KG1 (cell line): ENCODE results near the gene KDM2A.
A peak's percentile ranks its signal among the peaks of the same experiment; 100 is the strongest.

Source experiments
- DNase-seq: peaks from one replicate; lab custom pipeline; 2025; lab: John Stamatoyannopoulos, UW

Gene KDM2A

DNA sequence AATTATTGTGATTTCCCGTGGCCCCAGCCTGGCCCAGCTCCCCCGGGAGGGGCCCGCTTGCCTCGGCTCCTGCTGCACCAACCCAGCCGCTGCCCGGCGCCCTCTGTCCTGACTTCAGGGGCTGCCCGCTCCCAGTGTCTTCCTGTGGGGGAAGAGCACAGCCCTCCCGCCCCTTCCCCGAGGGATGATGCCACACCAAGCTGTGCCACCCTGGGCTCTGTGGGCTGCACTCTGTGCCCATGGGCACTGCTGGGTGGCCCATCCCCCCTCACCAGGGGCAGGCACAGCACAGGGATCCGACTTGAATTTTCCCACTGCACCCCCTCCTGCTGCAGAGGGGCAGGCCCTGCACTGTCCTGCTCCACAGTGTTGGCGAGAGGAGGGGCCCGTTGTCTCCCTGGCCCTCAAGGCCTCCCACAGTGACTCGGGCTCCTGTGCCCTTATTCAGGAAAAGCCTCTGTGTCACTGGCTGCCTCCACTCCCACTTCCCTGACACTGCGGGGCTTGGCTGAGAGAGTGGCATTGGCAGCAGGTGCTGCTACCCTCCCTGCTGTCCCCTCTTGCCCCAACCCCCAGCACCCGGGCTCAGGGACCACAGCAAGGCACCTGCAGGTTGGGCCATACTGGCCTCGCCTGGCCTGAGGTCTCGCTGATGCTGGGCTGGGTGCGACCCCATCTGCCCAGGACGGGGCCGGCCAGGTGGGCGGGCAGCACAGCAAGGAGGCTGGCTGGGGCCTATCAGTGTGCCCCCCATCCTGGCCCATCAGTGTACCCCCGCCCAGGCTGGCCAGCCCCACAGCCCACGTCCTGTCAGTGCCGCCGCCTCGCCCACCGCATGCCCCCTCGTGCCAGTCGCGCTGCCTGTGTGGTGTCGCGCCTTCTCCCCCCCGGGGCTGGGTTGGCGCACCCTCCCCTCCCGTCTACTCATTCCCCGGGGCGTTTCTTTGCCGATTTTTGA is 166.8 kb downstream of the KDM2A start:
- no peak for DNase-seq

DNA sequence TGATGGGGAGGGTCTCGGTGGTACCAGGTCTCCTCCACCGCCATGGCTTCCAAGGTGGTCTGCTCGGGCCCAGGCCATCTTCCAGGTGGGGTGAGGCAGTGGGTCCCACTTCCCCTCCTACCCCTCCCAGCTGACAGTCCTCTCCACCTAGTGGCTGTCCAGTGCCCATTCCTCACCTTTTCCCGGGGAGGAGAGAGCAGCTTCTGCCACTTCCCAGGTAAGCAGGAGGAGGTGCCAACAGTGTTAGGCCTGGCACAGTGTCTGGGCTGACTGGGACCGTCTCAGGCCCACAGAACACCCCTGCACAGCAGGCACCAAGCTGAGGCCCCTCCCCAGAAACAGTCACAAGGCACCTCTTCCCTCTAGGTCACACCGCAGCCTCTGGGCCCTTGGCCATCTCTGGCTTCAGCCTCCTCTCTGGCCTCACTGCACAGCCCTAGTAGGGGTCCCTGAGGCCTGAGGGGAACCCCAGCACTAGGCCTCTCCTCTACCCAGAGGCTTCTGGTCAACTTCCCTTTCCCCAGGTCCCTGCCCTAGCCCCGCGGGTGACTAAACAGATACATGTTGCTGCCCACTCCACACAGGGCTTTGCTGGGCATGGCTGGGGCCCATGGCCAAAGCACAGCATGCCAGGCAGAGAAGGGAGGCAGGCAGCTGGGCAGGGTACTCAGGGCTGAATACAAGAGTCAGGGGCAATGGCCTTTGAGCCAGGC is 167.7 kb downstream of the KDM2A start:
- peak; percentile 71 for DNase-seq

DNA sequence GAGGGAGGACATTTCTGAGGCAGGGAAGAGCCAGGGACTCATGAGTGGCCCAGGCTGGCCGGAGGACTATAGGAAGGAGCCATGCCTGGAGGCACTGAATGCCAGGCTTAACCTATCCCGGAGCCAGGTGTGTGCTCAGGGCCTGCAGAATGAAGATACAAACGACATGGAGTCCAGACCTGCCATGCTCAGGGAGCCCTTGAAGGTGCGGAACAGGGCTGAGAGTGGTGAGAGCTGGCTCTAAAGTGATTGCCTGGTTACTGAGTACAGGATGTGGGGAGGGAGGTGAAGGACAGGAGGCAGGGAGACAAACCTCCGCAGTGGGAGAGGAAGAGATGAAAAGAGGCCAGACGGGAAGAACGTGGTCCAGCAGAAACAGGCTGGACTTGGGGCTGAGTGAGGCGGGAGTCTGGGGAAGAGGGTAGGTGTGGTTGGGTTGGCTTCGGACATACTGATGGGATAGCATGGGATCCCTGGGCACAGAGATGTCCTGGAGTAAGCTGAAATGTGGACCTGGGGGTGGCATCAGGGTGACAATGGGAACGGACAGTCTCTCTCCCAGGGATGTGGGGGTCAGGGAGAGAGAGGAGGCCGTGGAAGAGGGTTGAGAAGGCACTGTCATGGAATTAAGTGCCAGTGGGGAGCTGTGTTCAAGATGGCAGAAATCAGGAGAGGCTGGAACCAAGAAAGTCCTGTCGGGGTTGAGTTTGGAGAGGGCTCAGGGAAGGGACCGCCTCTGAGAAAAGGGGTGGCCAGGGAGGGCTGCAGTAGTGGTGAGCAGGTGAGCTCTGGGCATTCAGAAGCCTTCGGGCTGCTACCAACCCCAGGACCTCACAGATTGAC is 168.5 kb downstream of the KDM2A start:
- no peak for DNase-seq

DNA sequence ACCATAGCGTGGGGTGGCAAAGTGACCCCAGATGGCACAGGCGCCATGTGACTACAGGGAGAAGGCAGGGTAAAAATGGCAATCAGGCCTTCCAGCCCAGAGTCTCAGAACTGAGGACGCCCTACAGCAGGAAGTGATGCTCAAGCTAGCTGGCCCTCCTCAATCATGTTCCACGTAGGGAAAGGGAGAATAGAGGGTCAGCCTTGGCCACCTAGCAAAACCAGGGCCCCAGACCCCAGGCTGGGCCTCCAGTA is 169.1 kb downstream of the KDM2A start:
- peak; percentile 93 for DNase-seq

DNA sequence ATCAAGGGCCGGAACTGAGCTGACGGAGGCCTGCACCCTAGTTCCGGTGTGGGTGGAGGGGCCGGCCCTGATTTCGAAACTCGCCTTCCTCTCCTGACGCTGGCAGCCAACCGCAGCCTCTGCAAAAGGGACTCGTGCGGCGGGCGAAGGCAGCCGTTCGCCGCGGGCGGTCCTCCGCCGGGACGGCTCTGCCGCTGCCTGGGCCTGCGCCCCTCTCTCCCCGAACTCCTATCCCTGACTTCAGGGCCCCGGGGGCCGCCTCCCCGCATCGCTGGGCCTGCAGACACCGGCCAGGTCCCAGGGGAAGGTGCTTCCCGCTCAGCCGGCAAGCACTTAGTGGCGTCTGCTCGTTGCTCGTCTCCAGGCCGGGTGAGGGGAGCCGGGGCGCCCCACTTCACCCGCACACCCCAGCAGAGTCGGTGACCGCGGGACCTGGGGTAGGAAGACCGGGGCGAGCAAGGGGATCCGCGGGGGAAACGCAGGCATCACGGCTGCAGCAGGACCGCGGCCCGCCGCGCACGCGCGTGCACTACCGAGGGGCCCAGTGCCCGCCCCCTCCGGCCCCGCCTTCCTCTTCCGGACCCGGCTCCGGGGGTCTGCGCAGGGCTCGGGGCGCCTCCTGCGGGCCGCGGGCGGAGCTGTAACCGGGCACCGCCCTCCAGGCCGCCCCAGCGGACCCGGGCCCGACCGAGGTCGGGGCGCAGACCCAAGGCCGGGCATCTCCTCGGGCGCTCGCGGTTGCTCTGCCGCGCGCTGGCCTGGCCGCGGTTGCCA is 169.6 kb downstream of the KDM2A start:
- peak; percentile 90 for DNase-seq

DNA sequence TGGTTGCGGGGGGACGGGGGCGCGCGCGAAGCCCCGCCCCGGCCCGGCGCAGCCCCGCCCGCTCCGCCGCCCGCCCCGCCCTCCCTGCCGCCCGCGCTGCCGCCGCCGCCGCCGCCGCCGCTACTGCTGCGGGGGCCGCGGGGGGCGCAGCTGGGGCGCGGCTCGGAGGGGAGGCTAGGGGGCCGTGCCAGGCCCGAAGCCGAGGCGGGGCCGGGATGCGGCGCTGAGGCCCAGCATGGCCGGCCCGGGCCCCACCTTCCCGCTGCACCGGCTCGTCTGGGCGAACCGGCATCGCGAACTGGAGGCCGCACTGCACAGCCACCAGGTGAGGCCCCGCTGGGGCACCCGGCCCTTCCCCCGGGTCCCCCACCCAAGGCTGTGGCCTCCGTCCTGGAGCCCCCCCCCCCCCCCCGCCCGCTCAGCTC is 170.2 kb downstream of the KDM2A start, which contains the start of gene ANKRD13D:
TSS of gene ANKRD13D (plus strand) at position 78 of the 425 bp plus-strand sequence. CDS start at position 236, 158 bp downstream.
- no peak for DNase-seq

DNA sequence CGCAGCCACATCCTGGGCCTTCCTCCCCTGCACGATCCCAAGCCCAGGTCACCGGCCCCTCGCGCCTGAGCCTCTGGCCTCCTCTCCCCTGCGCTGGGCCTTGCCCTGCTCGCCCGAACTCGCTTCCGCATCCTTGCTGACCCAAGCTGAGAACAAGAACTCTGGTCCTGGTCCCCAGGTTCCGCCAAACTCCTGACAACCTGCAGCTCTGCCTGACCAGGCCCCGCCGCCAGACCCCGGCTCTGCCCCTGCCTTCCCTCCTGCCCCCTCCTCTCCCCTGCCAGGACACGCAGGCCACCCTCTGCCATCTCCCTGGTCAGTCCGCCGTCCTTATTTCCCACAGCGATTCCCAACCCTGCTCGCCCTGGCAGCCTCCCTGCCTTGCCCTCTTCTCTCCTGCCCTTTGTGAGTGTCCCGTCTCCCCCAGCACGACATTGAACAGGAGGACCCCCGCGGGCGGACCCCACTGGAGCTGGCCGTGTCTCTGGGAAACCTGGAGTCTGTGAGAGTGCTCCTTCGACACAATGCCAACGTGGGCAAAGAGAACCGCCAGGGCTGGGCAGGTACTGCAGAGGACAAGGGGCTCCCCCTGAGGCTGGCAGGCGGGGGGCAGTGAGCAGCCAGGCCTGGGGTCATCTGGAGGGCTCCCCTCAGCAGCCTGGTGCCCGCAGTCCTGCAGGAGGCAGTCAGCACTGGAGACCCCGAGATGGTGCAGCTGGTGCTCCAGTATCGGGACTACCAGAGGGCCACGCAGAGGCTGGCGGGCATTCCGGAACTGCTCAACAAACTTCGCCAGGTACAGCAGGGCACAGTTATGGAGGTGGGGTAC is 170.8 kb downstream of the KDM2A start:
- no peak for DNase-seq

DNA sequence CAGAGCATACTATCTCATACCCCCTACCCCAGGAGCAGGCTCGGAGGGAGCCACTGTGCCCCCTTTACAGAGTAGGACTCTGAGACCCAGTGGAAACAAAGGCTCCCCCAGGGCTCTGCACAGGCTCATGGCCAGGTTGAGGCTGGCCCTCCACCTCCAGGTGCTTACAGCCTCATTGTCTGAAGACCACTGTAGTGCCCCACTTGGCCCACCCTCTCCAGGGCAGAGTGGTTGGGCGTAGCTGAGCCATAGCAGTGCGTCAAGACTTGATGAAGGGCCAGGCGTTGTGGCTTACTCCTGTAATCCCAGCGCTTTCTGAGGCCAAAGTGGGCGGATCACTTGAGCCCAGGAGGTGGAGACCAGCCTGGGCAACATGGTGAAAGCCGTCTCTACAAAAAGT is 171.7 kb downstream of the KDM2A start:
- DNase-seq: no peak

DNA sequence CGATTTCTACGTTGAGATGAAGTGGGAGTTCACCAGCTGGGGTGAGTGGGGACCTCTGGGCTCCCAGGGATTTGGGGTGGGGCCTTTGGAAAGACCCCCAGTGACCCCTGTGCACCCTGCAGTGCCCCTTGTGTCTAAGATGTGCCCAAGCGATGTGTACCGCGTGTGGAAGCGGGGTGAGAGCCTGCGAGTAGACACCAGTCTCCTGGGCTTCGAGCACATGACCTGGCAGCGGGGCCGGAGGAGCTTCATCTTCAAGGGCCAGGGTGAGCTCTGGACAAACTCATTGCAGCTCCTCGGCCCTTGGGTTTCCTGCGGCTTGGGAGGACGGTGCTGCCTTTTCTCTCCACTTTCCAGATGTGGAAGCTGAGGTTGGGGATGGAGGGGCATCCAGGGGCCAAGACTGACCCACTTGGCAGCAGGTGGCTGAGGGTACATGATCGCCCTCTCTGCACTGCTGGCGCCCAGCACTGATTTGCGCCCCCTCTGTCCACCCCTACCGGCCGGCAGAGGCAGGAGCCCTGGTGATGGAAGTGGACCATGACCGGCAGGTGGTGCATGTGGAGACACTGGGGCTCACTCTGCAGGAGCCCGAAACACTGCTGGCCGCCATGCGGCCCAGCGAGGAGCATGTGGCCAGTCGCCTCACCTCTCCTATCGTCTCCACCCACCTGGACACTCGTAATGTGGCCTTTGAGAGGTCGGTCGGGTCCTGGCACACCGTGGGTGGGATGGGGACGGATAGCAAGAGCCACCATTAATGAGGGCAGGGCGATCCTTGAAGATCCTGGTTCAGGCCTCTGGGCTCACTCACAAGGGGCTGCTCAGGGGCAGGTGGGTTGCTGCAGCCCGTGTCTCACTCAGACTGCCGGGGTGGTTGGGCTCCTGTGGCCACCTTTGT is 172.7 kb downstream of the KDM2A start:
- no peak for DNase-seq

DNA sequence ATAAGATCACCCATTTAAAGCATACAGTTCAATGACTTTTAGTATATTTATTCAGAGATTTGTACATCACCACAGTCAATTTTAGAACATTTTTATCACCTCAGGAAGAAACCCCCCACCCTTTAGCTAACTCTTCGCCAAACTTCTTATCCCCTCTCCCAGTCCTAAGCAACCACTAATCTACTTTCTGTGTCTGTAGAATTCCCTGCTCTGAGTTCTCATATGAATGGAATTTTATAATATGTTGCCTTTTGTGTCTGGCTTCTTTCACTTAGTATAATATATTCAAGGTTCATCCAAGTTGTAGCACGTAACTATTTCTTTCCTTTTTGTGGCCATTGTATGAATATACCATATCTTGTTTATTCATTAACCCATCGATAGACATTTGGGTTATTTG is 173.6 kb downstream of the KDM2A start:
- DNase-seq: no peak

DNA sequence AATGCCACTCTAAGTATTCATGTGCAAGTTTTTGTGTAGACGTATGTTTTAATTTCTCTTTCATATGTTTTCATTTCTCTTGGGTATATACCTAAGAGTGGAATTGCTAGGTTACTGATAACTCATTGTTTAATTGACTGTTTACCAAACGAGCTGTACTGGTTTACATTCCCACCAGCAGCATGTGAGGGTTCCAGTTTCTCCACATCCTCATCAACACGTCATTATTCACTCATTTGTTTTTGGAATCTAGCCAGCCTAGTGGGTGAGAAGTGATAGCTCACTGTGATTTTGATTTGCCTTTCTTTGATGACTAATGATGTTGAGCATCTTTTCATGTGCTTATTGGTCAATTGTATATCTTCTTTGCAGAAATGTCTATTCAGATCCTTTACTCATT is 174.0 kb downstream of the KDM2A start:
- DNase-seq: no peak

DNA sequence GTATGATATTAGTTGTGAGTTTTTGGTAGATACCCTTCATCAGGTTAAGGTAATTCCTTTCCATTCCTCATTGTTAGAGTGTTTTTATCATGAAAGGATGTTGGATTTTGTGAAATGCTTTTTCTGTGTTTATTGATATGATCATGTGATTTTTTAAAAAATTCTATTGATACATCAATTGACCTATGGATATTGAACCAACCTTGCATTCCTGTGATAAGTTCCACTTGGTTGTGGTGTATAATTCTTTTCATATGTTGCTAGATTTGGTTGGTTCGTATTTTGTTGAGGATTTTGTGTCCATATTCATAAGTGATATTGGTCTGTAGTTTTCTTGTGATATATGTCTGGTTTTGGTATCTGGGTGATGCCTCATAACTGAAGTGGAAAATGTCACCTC is 176.8 kb downstream of the KDM2A start:
- DNase-seq: no peak

DNA sequence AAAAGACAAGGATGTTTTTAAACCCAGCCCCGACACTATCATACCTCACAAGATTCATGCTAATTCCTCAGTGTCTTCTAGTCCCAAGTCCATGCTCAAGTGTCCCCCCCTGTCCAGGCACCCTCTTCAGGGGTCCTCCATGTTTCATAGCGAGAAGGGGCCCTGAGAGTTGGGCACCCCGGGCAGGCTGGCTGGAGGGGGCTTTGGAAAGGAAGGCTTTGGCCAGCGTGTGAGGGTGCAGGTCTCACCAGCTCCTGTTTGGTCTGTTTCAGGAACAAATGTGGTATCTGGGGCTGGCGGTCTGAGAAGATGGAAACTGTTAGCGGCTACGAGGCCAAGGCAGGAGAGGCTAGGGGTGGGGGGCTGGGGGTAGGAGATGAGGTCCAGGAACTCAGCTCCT is 179.7 kb downstream of the KDM2A start:
- DNase-seq: no peak

DNA sequence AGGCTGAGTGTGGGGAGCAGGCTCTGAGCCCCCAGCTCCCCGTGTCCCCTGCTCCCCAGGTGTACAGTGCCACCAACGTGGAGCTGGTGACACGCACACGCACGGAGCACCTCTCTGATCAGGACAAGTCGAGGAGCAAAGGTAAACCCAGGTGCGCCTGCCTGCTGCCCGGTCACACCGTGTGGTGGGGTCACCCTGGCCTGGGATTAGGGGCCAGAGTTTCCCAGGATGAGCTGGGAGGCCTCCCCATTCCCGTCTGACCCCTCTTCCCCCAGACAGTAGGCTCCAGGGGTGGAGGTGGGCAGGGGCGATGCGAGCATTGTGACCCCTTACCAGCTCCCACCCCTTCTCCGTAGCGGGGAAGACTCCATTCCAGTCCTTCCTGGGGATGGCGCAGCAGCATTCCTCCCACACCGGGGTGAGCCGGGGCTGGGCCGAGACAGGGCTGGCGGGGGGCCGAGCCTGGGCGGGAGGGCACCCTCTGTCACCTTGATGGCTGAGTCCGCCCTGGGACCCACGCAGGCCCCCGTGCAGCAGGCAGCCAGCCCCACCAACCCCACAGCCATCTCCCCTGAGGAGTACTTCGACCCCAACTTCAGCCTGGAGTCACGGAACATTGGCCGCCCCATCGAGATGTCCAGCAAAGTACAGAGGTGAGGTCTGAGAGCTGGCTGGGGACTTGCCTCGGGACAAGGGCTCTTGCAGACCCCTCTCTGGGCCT is 180.6 kb downstream of the KDM2A start:
- no peak for DNase-seq

DNA sequence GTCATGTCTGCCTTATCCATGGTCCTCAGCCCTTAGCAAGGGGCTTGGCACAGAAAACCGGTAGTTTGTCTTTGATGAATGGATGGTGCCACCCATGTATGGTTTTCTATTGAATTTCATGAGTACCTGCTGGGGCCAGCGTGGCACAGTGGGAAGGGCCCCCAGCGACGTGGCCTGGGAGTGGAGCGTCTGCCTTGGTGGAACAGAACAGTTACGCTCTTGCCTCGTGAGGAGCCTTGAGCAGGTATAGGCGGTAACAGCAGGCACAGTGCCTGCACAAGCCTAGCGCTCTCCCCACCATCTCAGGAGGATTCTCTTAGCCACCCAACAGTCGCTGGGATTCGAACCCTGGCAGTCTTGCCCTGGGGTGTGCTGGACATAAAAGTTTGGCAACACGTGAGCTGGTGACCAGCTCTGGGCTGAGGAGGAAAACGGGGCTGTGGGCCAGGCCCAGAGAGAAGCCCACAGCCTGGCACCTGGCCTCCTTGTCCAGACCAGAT is 181.2 kb downstream of the KDM2A start:
- DNase-seq: no peak

DNA sequence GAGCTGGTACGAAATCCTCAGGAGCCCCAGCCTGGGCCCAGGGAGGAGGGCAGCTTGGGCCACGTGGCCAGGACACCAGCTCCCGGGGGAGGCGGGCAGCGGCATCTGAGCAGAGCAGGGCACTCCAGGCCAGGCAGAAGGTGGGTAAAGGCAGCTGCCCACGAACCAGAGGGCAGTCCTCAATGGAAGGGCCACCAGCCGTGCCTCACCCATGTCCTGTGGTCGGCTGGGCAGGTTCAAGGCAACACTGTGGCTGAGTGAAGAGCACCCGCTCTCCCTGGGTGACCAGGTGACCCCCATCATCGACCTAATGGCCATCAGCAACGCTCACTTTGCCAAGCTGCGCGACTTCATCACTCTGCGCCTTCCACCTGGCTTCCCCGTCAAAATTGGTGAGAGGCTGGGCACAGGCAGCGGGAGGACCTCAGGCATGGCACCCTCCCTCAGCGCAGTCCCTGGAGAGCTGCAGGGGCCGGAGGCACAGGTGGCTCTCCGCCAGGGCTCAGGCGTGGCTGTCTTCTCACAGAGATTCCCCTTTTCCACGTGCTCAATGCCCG is 181.8 kb downstream of the KDM2A start:
- DNase-seq: no peak

DNA sequence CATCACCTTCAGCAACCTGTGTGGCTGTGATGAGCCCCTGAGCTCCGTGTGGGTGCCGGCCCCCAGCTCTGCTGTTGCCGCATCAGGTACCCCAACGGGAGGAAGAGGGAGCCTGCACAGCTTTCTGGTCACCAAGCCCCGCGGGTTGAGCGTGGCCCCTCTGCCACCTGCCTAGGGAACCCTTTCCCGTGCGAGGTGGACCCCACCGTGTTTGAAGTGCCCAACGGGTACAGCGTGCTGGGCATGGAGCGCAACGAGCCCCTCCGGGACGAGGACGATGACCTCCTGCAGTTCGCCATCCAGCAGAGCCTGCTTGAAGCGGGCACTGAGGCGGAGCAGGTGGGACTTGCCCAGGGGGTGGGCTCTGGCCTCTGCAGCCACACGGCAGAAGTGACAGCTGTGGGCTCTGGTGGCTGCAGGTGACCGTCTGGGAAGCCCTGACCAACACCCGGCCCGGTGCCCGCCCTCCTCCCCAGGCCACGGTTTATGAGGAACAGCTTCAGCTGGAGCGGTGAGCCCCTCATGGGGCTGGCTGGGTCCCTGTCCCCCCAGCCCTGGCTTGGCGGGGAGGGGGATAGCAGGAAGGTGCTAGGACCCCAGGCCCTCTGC is 182.4 kb downstream of the KDM2A start:
- DNase-seq: no peak

DNA sequence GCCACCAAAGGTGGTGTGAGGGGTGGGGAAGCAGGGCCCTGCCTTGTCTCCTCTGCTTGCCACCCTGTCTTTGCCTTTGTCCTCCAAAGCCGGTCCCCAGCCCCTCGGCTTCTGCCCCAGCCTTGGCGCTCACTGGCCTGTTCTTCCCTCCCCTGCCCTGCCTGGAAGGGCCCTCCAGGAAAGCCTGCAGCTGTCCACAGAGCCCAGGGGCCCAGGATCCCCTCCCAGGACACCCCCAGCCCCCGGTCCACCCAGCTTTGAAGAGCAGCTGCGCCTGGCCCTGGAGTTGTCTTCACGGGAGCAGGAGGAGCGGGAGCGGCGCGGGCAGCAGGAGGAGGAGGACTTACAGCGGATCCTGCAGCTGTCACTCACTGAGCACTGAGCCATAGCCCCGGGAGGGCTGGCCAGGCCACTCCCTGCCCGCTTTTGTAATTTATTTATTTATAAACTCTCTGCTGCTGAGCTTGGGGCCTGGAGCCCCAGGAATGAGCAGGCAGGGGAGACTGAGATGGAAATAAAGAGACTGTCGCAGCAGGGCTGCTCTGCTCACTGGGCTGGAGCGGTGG is 183.0 kb downstream of the KDM2A start:
- no peak for DNase-seq
